Measurements from ENCODE around the gene SRCAP.

GRCh38 chr16:30786115-30786935 lies 87.4 kb downstream of the SRCAP start:
- TF ChIP-seq CTCF (IDR thresholded peaks at IDR 0.05) (no peak), POLR2A (IDR thresholded peaks at IDR 0.05) (no peak), EP300 (IDR thresholded peaks at IDR 0.05; ENCODE audit: low read depth) (no peak), POLR2AphosphoS5 (IDR thresholded peaks at IDR 0.05) (peak in 1 of 3 donors; percentile 11)

All from transverse colon (tissue), 4 donors.